Measurements from ENCODE around the gene CYP1A1.

The CYP1A1 gene

DNA sequence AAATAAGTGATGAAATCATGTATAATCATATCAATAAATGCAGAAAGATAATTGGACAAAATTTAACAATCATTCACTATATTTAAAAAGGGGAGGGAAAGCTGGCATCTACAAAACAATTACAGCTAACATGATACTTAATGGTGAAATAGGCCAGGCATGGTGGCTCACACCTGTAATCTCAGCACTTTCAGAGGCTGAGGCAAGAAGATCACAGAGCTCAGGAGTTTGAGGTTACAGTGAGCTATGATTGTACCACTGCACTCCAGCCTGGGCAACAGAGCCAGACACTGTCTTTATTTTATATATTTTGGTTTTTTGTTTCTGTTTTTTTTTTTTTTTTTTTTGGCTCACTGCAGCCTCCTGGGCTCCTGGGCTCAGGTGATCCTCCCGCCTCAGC lies 41.6 kb downstream of the CYP1A1 start:
- no peak for DNase-seq

DNA sequence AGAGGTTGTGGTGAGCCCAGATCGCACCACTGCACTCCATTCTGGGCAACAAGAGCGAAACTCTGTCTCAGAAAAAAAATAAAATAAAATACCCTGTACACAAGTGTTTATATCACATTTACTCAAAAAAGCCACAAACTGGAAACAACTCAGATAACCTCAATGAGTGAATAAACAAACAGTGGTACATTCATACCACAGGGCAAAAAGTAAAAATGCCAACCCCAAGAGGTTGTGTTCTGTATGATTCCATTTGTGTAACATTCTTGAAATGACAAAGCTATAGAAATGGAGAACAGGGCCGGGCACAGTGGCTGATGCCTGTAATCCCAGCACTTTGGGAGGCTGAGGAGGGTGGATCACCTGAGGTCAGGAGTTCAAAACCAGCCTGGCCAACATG lies 42.4 kb downstream of the CYP1A1 start:
- DNase-seq, result no peak

DNA sequence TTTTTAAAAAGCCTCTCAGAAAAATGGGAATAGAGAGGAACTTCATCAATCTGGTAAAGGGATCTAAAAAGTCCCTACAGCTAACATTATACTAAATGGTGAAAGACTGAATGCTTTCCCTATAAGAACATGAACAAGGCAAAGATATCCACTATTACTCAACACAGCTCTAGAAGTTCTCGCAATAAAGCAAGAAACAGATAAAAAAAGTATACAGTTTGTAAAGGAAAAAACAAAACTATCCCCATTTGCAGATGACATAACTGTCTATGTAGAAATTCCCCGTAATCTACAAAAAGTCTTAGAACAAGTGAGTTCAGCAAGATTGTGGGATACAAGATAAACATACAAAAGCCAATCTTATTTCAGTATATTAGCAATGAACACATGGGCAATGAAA lies 44.9 kb downstream of the CYP1A1 start:
- DNase-seq, result no peak

DNA sequence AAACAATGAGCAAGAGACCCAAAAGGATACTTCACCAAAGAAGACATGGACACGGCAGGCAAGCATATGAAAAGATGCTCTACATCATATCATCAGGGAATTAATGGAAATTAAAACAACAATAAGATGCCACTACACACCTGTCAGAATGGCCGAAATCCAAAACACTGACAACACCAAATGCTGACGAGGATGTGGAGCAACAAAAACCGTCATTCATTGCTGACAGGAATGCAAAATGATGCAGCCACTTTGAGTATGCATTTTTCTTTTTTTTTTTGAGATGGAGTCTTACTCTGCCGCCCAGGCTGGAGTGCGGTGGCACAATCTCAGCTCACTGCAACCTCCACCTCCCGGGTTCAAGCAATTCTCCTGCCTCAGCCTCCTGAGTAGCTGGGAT lies 48.5 kb downstream of the CYP1A1 start:
- DNase-seq, result no peak

DNA sequence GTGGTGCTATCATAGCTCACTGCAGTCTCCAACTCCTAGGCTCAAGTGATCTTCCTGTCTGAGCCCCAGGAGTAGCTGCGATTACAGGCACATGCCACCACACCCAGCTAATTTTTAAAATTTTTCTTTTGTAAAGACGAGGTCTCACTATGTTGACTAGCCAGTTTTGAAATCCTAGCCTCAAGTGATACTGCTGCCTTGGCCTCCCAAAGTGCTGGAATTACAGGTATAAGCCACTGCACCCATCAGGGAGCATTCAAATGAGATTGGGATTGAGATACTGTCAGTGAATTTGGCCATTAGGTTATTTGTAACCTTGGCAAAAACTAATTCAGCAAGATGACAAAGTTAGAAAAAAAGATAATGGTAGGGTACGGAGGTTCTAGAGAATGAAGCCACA lies 51.2 kb downstream of the CYP1A1 start:
- no peak for DNase-seq

DNA sequence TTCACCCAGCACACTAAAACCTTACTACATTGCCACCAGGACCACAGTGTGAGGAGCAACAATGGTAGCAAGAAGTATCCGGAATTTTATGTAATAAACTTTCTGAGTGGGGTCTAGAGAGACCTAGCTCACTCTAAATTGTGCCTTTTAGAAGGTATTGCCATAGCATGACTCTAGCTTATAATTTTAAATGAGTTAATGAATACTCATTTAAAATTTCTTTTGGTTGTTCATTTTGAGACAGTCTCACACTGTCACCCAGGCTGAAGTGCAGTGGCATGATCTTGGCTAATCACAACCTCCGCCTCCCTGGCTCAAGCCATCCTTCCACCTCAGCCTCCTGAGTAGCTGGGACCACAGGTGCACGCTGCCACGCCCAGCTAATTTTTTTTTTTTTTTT lies 55.7 kb downstream of the CYP1A1 start:
- DNase-seq, result no peak

Data from activated CD4-positive, alpha-beta T cell treated with anti-CD3 and anti-CD28 coated beads for 1 hour (primary cell).